IMR-90 (cell line): ENCODE data around the gene CLIC5. TPM values are rescaled to one million over a fixed set of nuclear protein-coding genes. Genes with fewer than 3 reads are reported as not detected.

Source experiments
- ATAC-seq: fragments of 200-7000 bp; cut with Tn5 transposase; 2 replicates; pipeline ENCODE4 v1.9.1; 2020; ENCODE audit warnings: low read depth, mild to moderate bottlenecking, moderate library complexity
- BruUV-seq: library from RNA; stranded (reverse); fragments of 400-500 nt; replicated peaks from 2 replicates; lab custom pipeline; 2021; lab: Mats Ljungman, UMichigan
- CTCF ChIA-PET: fragments of 300-600 bp; formaldehyde crosslinking; extraction: SDS; loops from one replicate; lab custom pipeline; 2021; ENCODE audit warnings: antibody characterized with exemption; lab: Yijun Ruan, JAX
- POLR2A ChIA-PET: fragments of 300-600 bp; sonication (Branson Sonifier 250); formaldehyde crosslinking; loops from one replicate; lab custom pipeline; 2022; ENCODE audit warnings: antibody characterized with exemption; ENCODE audit not compliant: unreplicated experiment; lab: Charles Lee
- DNase-seq: peaks from one replicate; pipeline ENCODE4 v3.0.0; 2013
- H2AFZ ChIP-seq: replicated peaks from 2 replicates; pipeline ENCODE3; 2013; ENCODE audit warnings: low read length, mild to moderate bottlenecking; ENCODE audit not compliant: poor library complexity
- H2AK5ac ChIP-seq: 2 replicates; pipeline ENCODE4 v1.6.1; 2013; ENCODE audit warnings: low read depth, low read length, inconsistent platforms
- H2AK9ac ChIP-seq: replicated peaks from 2 replicates; pipeline ENCODE3; 2013; ENCODE audit warnings: mild to moderate bottlenecking, low read depth, low read length, moderate library complexity; ENCODE audit not compliant: poor library complexity
- H2BK120ac ChIP-seq: 2 replicates; pipeline ENCODE4 v1.6.1; 2013; ENCODE audit warnings: low read depth, low read length, inconsistent platforms
- H2BK15ac ChIP-seq: 3 replicates; pipeline ENCODE4 v1.6.1; 2013; ENCODE audit warnings: low read depth, low read length, inconsistent platforms
- H2BK20ac ChIP-seq: 2 replicates; pipeline ENCODE4 v1.6.1; 2013; ENCODE audit warnings: low read depth, mild to moderate bottlenecking, inconsistent platforms, low read length, moderate library complexity
- H2BK5ac ChIP-seq: 2 replicates; pipeline ENCODE4 v1.6.1; 2013; ENCODE audit warnings: mild to moderate bottlenecking, low read depth, low read length, inconsistent platforms; ENCODE audit not compliant: poor library complexity, severe bottlenecking
- H3K14ac ChIP-seq: replicated peaks from 2 replicates; pipeline ENCODE4 v1.6.1; 2013; ENCODE audit warnings: low read depth, low read length, inconsistent platforms
- H3K18ac ChIP-seq: 2 replicates; pipeline ENCODE4 v1.6.1; 2013; ENCODE audit warnings: low read depth, low read length, control low read depth
- H3K23ac ChIP-seq: 2 replicates; pipeline ENCODE4 v1.6.1; 2013; ENCODE audit warnings: low read depth, low read length, inconsistent platforms
- H3K27ac ChIP-seq: 2 replicates; pipeline ENCODE4 v1.5.1; 2013; ENCODE audit warnings: mild to moderate bottlenecking, control low read depth, low read length; ENCODE audit not compliant: insufficient read depth
- H3K27me3 ChIP-seq: 2 replicates; pipeline ENCODE4 v1.6.1; 2013; ENCODE audit warnings: low read length; ENCODE audit not compliant: control insufficient read depth, insufficient read depth
- H3K36me3 ChIP-seq: 2 replicates; pipeline ENCODE4 v1.6.1; 2013; ENCODE audit warnings: low read length, mixed read lengths; ENCODE audit not compliant: control insufficient read depth, insufficient read depth
- H3K4ac ChIP-seq: 2 replicates; pipeline ENCODE4 v1.6.1; 2013; ENCODE audit warnings: low read depth, low read length, inconsistent platforms
- H3K4me1 ChIP-seq: 2 replicates; pipeline ENCODE4 v1.6.1; 2013; ENCODE audit warnings: low read length, mixed read lengths; ENCODE audit not compliant: control insufficient read depth, insufficient read depth
- H3K4me2 ChIP-seq: 2 replicates; pipeline ENCODE4 v1.6.1; 2013; ENCODE audit warnings: low read depth, mild to moderate bottlenecking, control low read depth, low read length, moderate library complexity
- H3K4me3 ChIP-seq: 2 replicates; pipeline ENCODE4 v1.5.1; 2013; ENCODE audit warnings: low read depth, mild to moderate bottlenecking, control low read depth, low read length, moderate library complexity; ENCODE audit not compliant: insufficient read depth
- H3K56ac ChIP-seq: 2 replicates; pipeline ENCODE4 v1.6.1; 2013; ENCODE audit warnings: low read length, inconsistent platforms; ENCODE audit not compliant: insufficient read depth; ENCODE audit errors: extremely low read depth
- H3K79me1 ChIP-seq, 2 experiments: 2 replicates each; pipeline ENCODE4 v1.6.1; 2013; ENCODE audit warnings: low read length in 2 of 2, inconsistent platforms in 1 of 2, low read depth in 1 of 2
- H3K9ac ChIP-seq: 2 replicates; pipeline ENCODE4 v1.6.1; 2013; ENCODE audit warnings: low read depth, low read length, control low read depth
- H3K9me1 ChIP-seq: 2 replicates; pipeline ENCODE4 v1.6.1; 2013; ENCODE audit warnings: low read length, inconsistent platforms; ENCODE audit not compliant: insufficient read depth
- H3K9me3 ChIP-seq: 2 replicates; pipeline ENCODE4 v1.6.1; 2013; ENCODE audit warnings: low read length; ENCODE audit not compliant: control insufficient read depth, insufficient read depth
- H4K20me1 ChIP-seq: 2 replicates; pipeline ENCODE4 v1.6.1; 2013; ENCODE audit warnings: low read length, inconsistent platforms; ENCODE audit not compliant: insufficient read depth
- H4K5ac ChIP-seq: 2 replicates; pipeline ENCODE4 v1.6.1; 2013; ENCODE audit warnings: mild to moderate bottlenecking, low read depth, low read length, control low read depth
- H4K8ac ChIP-seq, 2 experiments: 2 replicates each; pipeline ENCODE4 v1.6.1; 2013; ENCODE audit warnings: low read depth in 2 of 2, low read length in 2 of 2, control low read depth in 1 of 2, inconsistent platforms in 1 of 2
- H4K91ac ChIP-seq: 2 replicates; pipeline ENCODE4 v1.6.1; 2013; ENCODE audit warnings: low read depth, low read length, inconsistent platforms; ENCODE audit not compliant: insufficient read depth
- RAD21 ChIP-seq: IDR thresholded peaks from 2 replicates; pipeline ENCODE4 v1.6.1; 2012; ENCODE audit warnings: low read length, improper control_type of control experiment
- SMC3 ChIP-seq: fragments of 150-350 bp; IDR thresholded peaks from 2 replicates; pipeline ENCODE4 v1.6.1; 2016; ENCODE audit warnings: low read depth, mild to moderate bottlenecking, antibody characterized with exemption, low read length, moderate library complexity
- WGBS, 2 experiments: methylation state at CpG; one replicate each; pipeline versions ENCODE4 v1.1.5 to v1.1.7; 2013; ENCODE audit warnings: missing lambda C conversion rate in 2 of 2; ENCODE audit not compliant: insufficient read length in 1 of 2; ENCODE audit errors: extremely low coverage in 2 of 2; 5-methylcytosine and 5-hydroxymethylcytosine counted together
- dilution Hi-C: fragments of 300-500 bp; cut with HindIII; formaldehyde crosslinking; loops from one replicate; pipeline ENCODE4 v1.14.3; 2018; ENCODE audit warnings: low sequenced_read_pairs; ENCODE audit not compliant: unreplicated experiment
- in situ Hi-C: fragments of 300-500 bp; cut with MboI; formaldehyde crosslinking; loops from 3 replicates; pipeline ENCODE4 v1.14.3; 2019; ENCODE audit warnings: low sequenced_read_pairs, inconsistent platforms, mixed read lengths
- intact Hi-C: fragments of 100-400 bp; cut with micrococcal nuclease; formaldehyde crosslinking; loops from 2 replicates; pipeline ENCODE4 v1.10.0; 2022
- polyA plus RNA-seq, 3 experiments: library from polyadenylated mRNA; depleted of rRNA; stranded (reverse); fragments of >200 nt; gene quantifications; 2 replicates each; pipeline ENCODE4 v1.2.3, GENCODE V29; 2012; ENCODE audit warnings: low replicate concordance in 1 of 3
- total RNA-seq: library from RNA; depleted of rRNA; stranded (reverse); fragments of >200 nt; gene quantifications from 2 replicates; pipeline ENCODE4 v1.2.3, GENCODE V29; 2012

Gene CLIC5
- total and polyA plus RNA-seq, 2 of the 4 experiments (the other 2 are of a cell fraction), result not detected

- no peaks in the 10 kb centered on the region for H3K79me1 ChIP-seq
- H4K20me1 ChIP-seq, result no peaks in the 10 kb centered on the region
Observed at GRCh38 chr6:46010270-46010669, 5.4 kb downstream of the CLIC5 start.

More at GRCh38 chr6:46010270-46010669, 5.4 kb downstream of the CLIC5 start:
- no peak overlapping the region for H4K91ac ChIP-seq
- dilution Hi-C loops, result no loop called here
- POLR2A ChIA-PET, result no interaction called here
- H3K23ac ChIP-seq, result no peak overlapping the region
- peaks cover 20% of the 10 kb centered on the region for H3K27me3 ChIP-seq
- H3K14ac ChIP-seq, result no peak overlapping the region
- no peak overlapping the region for H2AK5ac ChIP-seq
- intact Hi-C loops, result no loop called here
- H3K27ac ChIP-seq, result no peak overlapping the region
- no peak overlapping the region for H2BK15ac ChIP-seq
- no peak overlapping the region for H3K4me3 ChIP-seq
- no peak overlapping the region for H4K5ac ChIP-seq
- H2BK5ac ChIP-seq, result no peak overlapping the region
- TF ChIP-seq RAD21 (no peak), SMC3 (no peak)
- DNase-seq, result no peak
- H3K4ac ChIP-seq, result no peak overlapping the region
- peaks cover 2% of the 10 kb centered on the region; the same call in 1 of the 2 replicates for H3K4me1 ChIP-seq
- H3K9me1 ChIP-seq, result no peaks in the 10 kb centered on the region
- no peak for ATAC-seq
- H4K8ac ChIP-seq, result no peak overlapping the region
- no TSS peak for BruUV-seq
- H2AFZ ChIP-seq, result no peak overlapping the region
- H2BK20ac ChIP-seq, result no peak overlapping the region
- no peak overlapping the region for H3K4me2 ChIP-seq
- no peaks in the 10 kb centered on the region for H3K9me3 ChIP-seq
- no peak overlapping the region for H3K9ac ChIP-seq
- no peak overlapping the region for H2BK120ac ChIP-seq
- no peak overlapping the region for H2AK9ac ChIP-seq
- WGBS, 2 experiments, result no CpG with 5 or more reads among the region's 3 CpGs
- H3K36me3 ChIP-seq, result no peaks in the 10 kb centered on the region
- no peak overlapping the region for H3K18ac ChIP-seq
- in situ Hi-C loops, result no loop called here
- CTCF ChIA-PET, result no interaction called here
- H3K56ac ChIP-seq, result no peak overlapping the region
